H1 (cell line): Measurements from ENCODE around the gene SPOCK2. TPM values are rescaled to one million over a fixed set of nuclear protein-coding genes. Genes with fewer than 3 reads are reported as not detected.

Experiments
- NRF1 ChIP-seq: IDR thresholded peaks from 2 replicates; pipeline ENCODE4 v1.6.1; 2011; ENCODE audit warnings: mild to moderate bottlenecking, low read depth, low read length, improper control_type of control experiment
- polyA plus RNA-seq, 7 experiments: library from polyadenylated mRNA; depleted of rRNA in 3 of 7; stranded (reverse) in 5 of 7; unstranded in 2 of 7; fragments of >200 nt in 5 of 7; fragments of 200-250 nt in 2 of 7; gene quantifications; 1 replicate in 5 of 7; 2 replicates in 1 of 7; 4 replicates in 1 of 7; pipeline versions ENCODE4 v1.2.1 to v1.2.3, GENCODE V29; 2011 to 2013; ENCODE audit warnings: missing spikeins in 2 of 7, mixed read lengths in 2 of 7
- total RNA-seq: library from RNA; stranded (reverse); fragmentation: NEBNext Ultra II Directional; extraction: Animal tissue kit (Norgen Biotek cat#: 25700); gene quantifications from 2 replicates; pipeline ENCODE4 v1.2.1, GENCODE V29; 2021

The SPOCK2 gene
- total and polyA plus RNA-seq, 2 of the 8 experiments (the other 6 are each of a cell fraction or from before 2014, with no cell fraction given), result 1.5 to 1.9 TPM

- no peak for TF ChIP-seq NRF1
Measured at GRCh38 chr10:72038458-72039001, 49.8 kb downstream of the SPOCK2 start (continued).
